Memory B cell (primary cell): ENCODE data around the gene STX1B.
A peak's percentile ranks its signal among the peaks of the same experiment; 100 is the strongest.

Source experiments
- ATAC-seq: fragments of 150-1000 bp; cut with Tn5 transposase; 2 replicates; pipeline ENCODE4 v1.10.0; 2021; ENCODE audit warnings: low read depth, mild to moderate bottlenecking, moderate library complexity
- DNase-seq, 2 donors: peaks; one replicate each; pipeline ENCODE4 v3.0.0; 2022; ENCODE audit warnings: low spot score in 2 of 2
- H3K27ac Mint-ChIP-seq: one replicate; pipeline ENCODE4 v1.8.0; 2022; ENCODE audit warnings: mild to moderate bottlenecking, moderate library complexity, mixed read lengths
- H3K27me3 Mint-ChIP-seq: one replicate; pipeline ENCODE4 v1.8.0; 2022; ENCODE audit warnings: mixed read lengths
- H3K36me3 Mint-ChIP-seq: one replicate; pipeline ENCODE4 v1.8.0; 2022; ENCODE audit warnings: mild to moderate bottlenecking, mixed read lengths
- H3K4me1 Mint-ChIP-seq: one replicate; pipeline ENCODE4 v1.8.0; 2022; ENCODE audit warnings: mixed read lengths
- H3K4me3 Mint-ChIP-seq: one replicate; pipeline ENCODE4 v1.8.0; 2022; ENCODE audit warnings: mild to moderate bottlenecking, moderate library complexity, mixed read lengths
- H3K9me3 Mint-ChIP-seq: one replicate; pipeline ENCODE4 v1.8.0; 2022; ENCODE audit warnings: mixed read lengths

Gene STX1B

DNA sequence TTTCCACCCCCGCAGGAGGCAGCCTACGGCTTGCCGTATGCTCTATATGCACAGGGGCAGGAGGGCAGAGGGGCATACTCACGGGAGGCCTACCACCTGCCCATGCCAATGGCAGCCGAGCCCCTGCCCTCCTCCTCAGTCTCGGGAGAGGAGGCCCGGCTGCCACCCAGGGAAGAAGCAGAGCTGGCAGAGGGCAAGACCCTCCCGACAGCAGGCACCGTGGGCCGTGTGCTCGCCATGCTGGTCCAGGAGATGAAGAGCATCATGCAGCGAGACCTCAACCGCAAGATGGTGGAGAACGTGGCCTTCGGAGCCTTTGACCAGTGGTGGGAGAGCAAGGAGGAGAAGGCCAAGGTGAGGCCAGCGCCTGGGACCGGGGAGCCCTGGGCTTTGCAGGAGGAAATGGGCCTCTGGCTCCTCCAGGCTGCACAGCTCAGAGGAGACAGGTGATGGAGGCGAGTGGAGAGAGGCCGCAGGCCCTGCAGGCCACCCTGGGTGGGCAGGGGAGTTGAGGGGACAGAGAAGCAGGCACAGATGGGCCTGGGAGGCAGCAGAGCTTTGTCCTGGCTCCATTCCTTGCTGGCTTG is 44.3 kb downstream of the STX1B start:
- no peaks in the 10 kb centered on the region for H3K27me3 Mint-ChIP-seq
- DNase-seq: no peak

DNA sequence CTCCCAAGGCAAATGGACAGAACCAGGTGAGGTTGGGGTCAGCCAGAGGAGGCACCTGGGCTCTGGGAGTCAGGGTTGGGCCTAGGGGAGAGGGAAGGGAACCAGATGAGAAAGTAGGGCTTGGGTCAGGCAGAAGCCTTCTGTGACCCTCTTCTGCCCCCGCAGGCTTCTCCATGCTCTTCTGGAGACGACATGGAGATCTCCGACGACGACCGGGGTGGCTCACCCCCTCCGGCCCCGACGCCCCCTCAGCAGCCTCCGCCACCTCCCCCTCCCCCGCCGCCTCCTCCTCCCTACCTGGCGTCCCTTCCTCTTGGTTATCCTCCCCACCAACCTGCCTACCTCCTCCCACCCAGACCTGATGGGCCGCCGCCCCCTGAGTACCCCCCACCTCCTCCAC is 45.0 kb downstream of the STX1B start:
- ATAC-seq (no peak), DNase-seq (no peak)
- peaks cover 6% of the 10 kb centered on the region for H3K4me1 Mint-ChIP-seq
- no peak overlapping the region for H3K4me3 Mint-ChIP-seq
- H3K9me3 Mint-ChIP-seq: no peaks in the 10 kb centered on the region
- no peak overlapping the region for H3K27ac Mint-ChIP-seq
- no peaks in the 10 kb centered on the region for H3K27me3 Mint-ChIP-seq
- peaks cover 43% of the 10 kb centered on the region for H3K36me3 Mint-ChIP-seq

More for the DNA sequence above, 44.3 kb downstream of the STX1B start:
- no peak for ATAC-seq
- H3K27ac Mint-ChIP-seq: no peak overlapping the region
- peaks cover 49% of the 10 kb centered on the region for H3K36me3 Mint-ChIP-seq
- no peak overlapping the region for H3K4me3 Mint-ChIP-seq
- H3K9me3 Mint-ChIP-seq: no peaks in the 10 kb centered on the region
- peaks cover 5% of the 10 kb centered on the region for H3K4me1 Mint-ChIP-seq

DNA sequence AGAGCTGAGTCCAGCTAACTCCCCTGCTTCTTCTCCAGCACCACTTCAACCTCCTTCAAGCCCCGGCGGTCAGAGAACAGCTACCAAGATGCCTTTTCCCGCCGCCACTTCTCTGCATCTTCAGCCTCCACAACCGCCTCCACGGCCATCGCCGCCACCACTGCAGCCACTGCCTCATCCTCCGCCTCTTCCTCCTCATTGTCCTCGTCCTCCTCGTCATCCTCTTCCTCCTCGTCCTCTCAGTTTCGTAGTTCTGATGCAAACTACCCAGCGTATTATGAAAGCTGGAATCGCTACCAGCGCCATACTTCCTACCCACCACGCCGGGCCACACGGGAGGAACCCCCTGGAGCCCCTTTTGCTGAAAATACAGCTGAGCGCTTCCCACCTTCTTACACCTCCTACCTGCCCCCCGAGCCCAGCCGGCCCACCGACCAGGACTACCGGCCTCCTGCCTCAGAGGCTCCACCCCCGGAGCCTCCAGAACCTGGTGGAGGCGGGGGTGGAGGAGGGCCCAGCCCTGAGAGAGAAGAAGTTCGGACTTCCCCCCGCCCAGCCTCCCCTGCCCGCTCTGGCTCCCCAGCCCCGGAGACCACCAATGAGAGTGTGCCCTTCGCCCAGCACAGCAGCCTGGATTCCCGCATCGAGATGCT is 45.7 kb downstream of the STX1B start:
- DNase-seq: no peak
- Mint-ChIP-seq H3K27ac (no peak overlapping the region), H3K9me3 (no peaks in the 10 kb centered on the region), H3K4me1 (peaks cover 14% of the 10 kb centered on the region), H3K4me3 (no peak overlapping the region), H3K36me3 (peaks cover 47% of the 10 kb centered on the region), H3K27me3 (no peaks in the 10 kb centered on the region)
- no peak for ATAC-seq

DNA sequence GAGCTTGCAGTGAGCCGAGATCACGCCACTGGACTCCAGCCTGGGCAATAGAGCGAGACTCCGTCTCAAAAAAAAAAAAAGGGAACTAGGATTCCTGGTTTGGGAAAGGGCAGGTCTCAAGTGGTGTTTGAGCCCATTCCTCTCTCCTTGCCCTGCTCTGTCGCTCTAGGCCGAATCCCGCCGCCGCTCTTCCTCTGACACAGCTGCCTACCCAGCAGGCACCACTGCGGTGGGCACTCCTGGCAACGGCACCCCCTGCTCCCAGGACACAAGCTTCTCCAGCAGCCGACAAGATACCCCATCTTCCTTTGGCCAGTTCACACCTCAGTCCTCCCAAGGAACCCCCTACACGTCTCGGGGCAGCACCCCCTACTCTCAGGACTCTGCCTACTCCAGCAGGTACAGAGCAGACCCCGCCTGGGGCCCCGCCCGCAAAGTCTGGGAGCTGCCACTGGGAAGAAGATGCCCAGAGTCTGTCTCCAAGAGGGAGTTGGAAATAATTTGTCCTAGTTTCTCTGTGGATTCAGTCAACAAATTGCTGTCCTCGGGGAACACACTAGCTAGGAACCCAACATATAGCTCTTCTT is 46.4 kb downstream of the STX1B start:
- DNase-seq (no peak), ATAC-seq (no peak)
- peaks cover 42% of the 10 kb centered on the region for H3K36me3 Mint-ChIP-seq
- H3K9me3 Mint-ChIP-seq: no peaks in the 10 kb centered on the region
- H3K4me1 Mint-ChIP-seq: peaks cover 16% of the 10 kb centered on the region
- H3K27ac Mint-ChIP-seq: no peak overlapping the region
- H3K27me3 Mint-ChIP-seq: no peaks in the 10 kb centered on the region
- no peak overlapping the region for H3K4me3 Mint-ChIP-seq

DNA sequence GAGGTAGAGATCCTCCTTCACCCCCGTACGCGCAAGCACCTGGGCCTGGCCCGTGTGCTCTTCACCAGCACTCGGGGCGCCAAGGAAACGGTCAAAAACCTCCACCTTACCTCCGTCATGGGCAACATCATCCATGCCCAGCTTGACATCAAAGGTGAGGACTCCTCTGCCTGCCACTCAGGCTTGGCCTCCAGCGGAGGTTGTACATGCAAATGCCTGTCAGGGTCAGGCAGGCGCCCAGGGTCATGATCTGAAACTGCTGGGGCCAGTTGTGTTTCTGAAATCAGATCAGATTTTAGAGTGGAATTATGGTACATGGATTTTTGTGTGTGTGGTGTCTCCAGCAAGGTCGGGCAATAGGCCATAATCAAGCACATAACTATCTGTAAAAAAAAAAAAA is 49.1 kb downstream of the STX1B start:
- Mint-ChIP-seq H3K27me3 (no peaks in the 10 kb centered on the region), H3K4me1 (peaks cover 22% of the 10 kb centered on the region), H3K27ac (no peak overlapping the region), H3K9me3 (no peaks in the 10 kb centered on the region), H3K4me3 (no peak overlapping the region), H3K36me3 (peaks cover 30% of the 10 kb centered on the region)
- DNase-seq (no peak), ATAC-seq (no peak)

DNA sequence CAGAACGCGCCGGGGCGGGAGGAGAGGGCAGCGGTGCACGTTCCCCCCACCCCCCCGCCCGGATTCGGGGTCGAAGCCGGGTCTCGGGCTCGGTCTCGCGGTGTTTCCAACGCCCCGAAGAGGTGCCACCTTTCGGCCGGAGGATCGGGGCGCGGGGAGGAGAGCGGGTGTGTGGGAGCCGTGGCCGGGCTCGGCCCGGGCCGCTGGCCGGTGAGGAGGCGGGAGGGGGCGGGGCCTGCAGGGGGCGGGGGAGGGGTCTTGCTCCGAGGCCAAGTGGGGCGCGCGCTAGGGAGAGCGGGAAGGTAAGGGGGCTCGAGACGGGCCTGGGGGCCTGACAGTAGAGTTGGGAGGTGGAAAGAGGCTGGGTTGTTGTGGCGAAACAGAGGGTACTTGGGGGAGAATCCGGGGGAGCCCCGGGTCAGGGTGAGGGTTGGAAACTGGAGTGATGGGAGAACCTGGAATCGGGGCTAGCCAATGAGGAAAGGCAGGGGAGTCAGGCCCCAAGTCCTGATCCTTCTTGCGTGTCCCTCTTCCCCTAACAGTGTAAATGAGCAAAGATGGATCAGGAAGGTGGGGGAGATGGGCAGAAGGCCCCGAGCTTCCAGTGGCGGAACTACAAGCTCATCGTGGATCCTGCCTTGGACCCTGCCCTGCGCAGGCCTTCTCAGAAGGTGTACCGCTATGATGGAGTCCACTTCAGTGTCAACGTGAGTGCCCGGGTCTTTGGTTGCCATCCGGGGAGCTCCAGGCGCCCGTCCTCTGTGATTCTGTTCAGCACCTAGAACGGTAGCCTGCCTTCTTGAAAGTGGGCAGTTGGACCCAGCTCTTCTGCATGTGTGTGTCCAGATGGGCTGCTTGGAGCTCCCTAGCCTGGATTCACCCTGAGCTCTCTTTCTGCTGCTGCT is 52.0 kb downstream of the STX1B start:
- ATAC-seq (peak; percentile 31), DNase-seq (no peak)
- Mint-ChIP-seq H3K27ac (peak overlapping the region; percentile 54), H3K4me1 (peaks cover 19% of the 10 kb centered on the region), H3K27me3 (no peaks in the 10 kb centered on the region), H3K9me3 (no peaks in the 10 kb centered on the region), H3K4me3 (peak overlapping the region; percentile 94), H3K36me3 (peaks cover 14% of the 10 kb centered on the region)

DNA sequence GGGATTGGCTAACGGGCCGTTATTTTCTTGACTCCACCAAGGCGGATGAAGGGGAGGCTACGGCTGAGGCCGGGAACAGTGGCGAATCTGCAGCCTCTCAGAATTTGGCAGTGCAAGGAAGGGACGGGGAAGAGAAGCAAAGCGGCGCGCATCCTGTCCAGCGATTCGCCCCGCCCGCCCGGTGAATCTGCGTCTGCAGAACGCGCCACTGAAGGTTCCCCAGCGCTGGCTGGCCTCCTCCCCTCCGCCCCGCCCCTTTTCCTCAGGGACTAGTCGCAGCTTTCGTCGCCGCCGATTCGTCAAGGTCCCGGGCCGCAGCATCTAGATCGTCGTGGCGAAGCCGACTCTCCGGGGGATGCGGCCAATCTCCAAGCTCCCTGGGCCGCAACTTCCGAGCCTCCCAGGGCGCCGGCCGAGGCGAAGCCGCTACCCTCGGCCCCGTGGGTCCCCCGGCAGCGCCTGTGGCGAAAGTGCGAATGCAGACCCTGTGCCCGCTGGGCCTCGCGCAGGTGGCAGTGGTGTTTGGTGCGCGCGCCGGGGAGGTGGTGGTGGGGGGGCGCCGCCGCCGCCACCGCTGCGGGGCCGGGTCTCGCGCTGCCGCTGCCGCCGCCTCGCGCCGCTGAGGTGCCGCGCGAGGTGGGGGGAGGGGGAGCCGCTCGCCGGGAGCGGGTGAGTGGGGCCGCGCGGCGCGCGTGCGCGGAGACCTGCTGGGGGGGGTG is 52.8 kb downstream of the STX1B start, which contains the start of gene SETD1A:
SETD1A (plus strand) TSS at position 299 of the 719 bp plus-strand sequence. CDS start 978 bp downstream, outside the sequence.
- Mint-ChIP-seq H3K36me3 (peaks cover 9% of the 10 kb centered on the region), H3K4me1 (peaks cover 17% of the 10 kb centered on the region), H3K27ac (peak within 1 kb of the TSS; percentile 54), H3K9me3 (no peaks in the 10 kb centered on the region), H3K27me3 (no peaks in the 10 kb centered on the region), H3K4me3 (peak within 1 kb of the TSS; percentile 94)
- ATAC-seq (peak; percentile 83), DNase-seq (peak; percentile 95 to 96)

DNA sequence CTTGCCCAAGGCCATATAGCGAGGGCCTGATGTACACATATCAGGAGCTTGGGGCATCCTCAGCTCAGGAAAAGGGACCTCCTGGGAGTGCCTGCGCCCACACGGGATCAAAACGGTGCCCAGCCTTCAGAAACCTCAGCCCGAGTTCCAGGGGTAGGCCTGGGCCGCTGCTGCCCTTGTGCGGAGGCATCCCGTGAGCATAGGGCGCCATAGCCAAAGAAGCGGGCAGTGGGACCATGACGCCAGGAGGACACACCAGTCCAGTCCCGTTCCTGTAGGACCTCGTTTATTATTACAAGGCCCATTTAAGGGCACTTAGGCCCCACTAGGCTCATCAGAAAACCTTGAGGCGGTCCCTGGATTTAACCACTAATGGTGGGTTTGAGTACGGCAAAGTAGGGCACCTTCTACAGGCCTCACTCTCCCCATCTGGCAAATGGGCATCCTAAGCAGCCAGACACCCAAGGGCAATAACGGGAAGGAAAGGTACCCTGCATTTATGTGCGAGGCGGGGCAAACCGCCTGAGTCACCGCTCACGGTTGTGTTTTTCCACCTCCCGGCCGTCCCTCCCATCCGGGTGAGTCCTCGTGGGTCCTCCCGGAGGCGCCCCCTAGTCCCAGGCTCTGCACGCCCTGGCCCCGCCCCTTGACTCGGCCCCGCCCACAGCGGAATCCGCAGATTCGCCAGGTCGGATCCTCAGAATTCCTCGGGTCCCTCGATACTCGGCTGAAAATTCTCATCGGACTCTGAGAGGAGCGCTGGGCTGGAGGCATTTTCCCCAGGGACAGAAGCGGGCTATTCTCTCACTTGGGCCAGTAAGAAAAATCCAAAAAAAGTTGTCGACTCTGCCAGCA is 53.6 kb downstream of the STX1B start:
- H3K4me3 Mint-ChIP-seq: peak overlapping the region; percentile 93

DNA sequence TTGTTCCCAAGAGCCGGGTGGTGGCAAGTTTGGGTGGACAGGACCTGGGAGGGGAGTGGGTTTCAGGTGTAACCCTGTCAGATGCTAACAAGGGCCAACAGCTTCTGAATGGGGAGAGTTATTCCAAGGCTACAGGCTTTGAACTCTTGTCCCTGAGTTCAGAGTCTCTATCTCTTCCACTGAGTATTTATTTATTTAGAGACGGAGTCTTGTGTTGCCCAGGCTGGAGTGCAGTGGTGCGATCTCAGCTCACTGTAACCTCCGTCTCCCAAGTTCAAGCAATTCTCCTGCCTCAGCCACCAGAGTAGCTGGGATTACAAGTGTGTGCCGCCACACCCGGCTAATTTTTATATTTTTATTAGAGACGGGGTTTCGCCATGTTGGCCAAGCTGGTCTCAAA is 55.4 kb downstream of the STX1B start:
- H3K27ac Mint-ChIP-seq: no peak overlapping the region
- peaks cover 16% of the 10 kb centered on the region for H3K4me1 Mint-ChIP-seq
- no peak overlapping the region for H3K4me3 Mint-ChIP-seq
- peaks cover 2% of the 10 kb centered on the region for H3K36me3 Mint-ChIP-seq
- ATAC-seq: no peak
- H3K27me3 Mint-ChIP-seq: no peaks in the 10 kb centered on the region
- no peak for DNase-seq
- H3K9me3 Mint-ChIP-seq: no peaks in the 10 kb centered on the region

More for the DNA sequence above, 53.6 kb downstream of the STX1B start:
- ATAC-seq (peak; percentile 49), DNase-seq (peak; percentile 66 to 85)
- Mint-ChIP-seq H3K4me1 (peaks cover 17% of the 10 kb centered on the region), H3K9me3 (no peaks in the 10 kb centered on the region), H3K27me3 (no peaks in the 10 kb centered on the region), H3K27ac (peak overlapping the region; percentile 54), H3K36me3 (peaks cover 8% of the 10 kb centered on the region)

DNA sequence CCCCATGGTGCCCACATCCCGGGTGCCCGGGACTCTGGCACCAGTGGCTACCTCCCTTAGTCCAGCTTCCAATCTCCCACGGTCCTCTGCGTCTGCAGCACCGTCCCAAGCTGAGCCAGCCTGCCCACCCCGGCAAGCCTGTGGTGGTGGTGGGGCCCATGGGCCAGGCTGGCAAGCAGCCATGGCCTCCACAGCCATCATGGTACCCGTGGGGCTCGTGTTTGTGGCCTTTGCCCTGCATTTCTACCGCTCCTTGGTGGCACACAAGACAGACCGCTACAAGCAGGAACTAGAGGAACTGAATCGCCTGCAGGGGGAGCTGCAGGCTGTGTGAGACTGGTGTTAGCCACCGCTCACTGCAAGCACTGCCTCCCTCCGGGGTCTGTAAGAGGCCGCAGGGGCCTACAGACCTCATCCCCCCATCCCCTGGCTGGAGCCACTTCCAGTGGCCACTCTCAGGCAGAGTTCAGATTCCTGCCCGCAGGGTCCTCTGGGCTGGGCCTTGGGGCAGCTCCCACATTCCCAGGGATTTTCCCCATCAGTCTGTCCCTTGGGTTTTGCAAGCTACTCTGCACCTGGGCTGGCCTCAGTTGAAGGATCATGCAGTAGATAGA is 56.8 kb downstream of the STX1B start:
- Mint-ChIP-seq H3K4me1 (peaks cover 16% of the 10 kb centered on the region), H3K4me3 (no peak overlapping the region), H3K27ac (no peak overlapping the region), H3K36me3 (no peaks in the 10 kb centered on the region), H3K27me3 (no peaks in the 10 kb centered on the region), H3K9me3 (no peaks in the 10 kb centered on the region)
- peak; percentile 23 for ATAC-seq
- peak; percentile 63 to 66 for DNase-seq

DNA sequence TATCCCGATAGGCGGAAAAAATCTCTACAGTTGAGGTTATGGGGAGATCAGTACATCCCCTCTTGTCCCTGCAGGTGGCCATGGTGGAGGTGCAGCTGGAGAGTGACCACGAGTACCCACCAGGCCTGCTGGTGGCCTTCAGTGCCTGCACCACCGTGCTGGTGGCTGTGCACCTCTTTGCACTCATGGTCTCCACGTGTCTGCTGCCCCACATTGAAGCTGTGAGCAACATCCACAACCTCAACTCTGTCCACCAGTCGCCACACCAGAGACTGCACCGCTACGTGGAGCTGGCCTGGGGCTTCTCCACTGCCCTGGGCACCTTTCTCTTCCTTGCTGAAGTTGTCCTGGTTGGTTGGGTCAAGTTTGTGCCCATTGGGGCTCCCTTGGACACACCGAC is 57.3 kb downstream of the STX1B start:
- no peak for DNase-seq
- no peak overlapping the region for H3K27ac Mint-ChIP-seq
- H3K9me3 Mint-ChIP-seq: no peaks in the 10 kb centered on the region
- H3K4me3 Mint-ChIP-seq: no peak overlapping the region
- ATAC-seq: no peak
- H3K36me3 Mint-ChIP-seq: no peaks in the 10 kb centered on the region
- H3K4me1 Mint-ChIP-seq: peaks cover 13% of the 10 kb centered on the region
- H3K27me3 Mint-ChIP-seq: no peaks in the 10 kb centered on the region

GRCh38 chr16:30951750-30952149 is 58.7 kb downstream of the STX1B start:
- H3K4me1 Mint-ChIP-seq: peaks cover 15% of the 10 kb centered on the region
- ATAC-seq: no peak
- no peaks in the 10 kb centered on the region for H3K9me3 Mint-ChIP-seq
- H3K36me3 Mint-ChIP-seq: no peaks in the 10 kb centered on the region
- no peak for DNase-seq
- no peak overlapping the region for H3K27ac Mint-ChIP-seq
- H3K27me3 Mint-ChIP-seq: no peaks in the 10 kb centered on the region
- H3K4me3 Mint-ChIP-seq: no peak overlapping the region
